Amygdala (tissue), 56 donors: Measurements from ENCODE around the gene RAP2C.
"Not testable (repeated sequence)": the region's sequence is repeated elsewhere in the genome, so short reads cannot be mapped to it uniquely, and the experiment has no call there.

Source experiments
- DNase-seq, 56 donors: peaks; one replicate each; lab custom pipeline; 2025; lab: John Stamatoyannopoulos, UW

Gene RAP2C

DNA sequence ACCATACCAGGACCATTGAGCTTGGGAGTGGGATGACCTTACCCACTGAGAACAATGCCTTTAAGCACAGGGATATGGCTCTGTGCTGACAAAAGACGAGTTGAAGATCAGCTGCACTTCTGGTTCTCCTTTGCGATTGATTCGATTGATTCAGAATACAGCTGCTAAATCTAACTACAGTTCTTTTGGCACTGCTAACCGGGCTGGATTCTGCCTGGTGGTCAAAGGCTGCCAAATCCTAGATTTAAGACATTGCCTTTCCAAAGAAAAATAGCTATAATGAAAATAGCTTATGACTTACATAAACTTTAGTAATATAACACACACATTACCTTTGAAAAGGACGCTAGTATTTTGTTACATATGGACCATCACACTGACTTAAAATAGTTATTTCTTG, 18.3 kb downstream of the RAP2C start:
- DNase-seq: no peak

DNA sequence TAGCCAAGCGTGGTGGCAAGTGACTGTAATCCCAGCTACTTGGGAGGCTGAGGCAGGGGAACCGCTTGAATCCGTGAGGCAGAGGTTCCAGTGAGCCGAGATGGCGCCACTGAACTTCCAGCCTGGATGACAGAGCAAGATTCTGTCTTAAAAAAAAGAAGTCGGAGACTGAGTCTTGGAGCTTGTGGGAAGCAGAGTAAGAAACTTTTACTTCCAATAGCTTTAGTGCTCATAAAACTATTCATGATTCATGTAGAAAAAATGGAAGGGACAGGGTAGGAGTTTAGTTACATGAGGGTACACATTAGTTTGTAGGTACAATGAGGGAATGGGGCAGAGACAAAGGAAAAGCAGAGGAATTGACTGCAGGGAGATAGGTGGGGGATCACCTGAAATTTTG, 19.3 kb downstream of the RAP2C start:
- DNase-seq: no peak

DNA sequence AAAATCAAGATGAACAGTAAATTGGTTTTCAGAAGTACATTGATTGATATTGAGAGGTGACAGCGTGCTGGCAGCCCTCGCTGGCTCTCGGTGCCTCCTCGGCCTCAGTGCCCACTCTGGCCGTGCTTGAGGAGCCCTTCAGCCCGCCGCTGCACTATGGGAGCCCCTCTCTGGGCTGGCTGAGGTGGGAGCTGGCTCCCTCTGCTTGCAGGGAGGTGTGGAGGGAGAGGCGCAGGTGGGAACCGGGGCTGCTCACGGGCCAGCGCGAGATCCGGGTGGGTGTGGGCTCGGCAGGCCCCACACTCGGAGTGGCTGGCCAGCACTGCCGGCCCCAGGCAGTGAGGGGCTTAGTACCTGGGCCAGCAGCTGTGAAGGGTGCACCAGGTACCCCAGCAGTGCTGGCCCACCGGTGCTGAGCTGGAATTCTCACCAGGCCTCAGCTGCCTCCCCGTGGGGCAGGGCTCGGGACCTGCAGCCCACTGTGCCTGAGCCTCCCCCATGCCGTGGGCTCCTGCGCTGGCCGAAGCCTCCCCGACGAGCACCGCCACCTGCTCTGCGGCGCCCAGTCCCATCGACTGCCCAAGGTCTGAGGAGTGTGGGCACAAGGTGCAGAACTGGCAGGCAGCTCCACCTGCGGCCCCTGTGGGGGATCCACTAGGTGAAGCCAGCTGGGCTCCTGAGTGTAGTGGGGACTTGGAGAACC, 25.2 kb downstream of the RAP2C start:
- DNase-seq: no peak

DNA sequence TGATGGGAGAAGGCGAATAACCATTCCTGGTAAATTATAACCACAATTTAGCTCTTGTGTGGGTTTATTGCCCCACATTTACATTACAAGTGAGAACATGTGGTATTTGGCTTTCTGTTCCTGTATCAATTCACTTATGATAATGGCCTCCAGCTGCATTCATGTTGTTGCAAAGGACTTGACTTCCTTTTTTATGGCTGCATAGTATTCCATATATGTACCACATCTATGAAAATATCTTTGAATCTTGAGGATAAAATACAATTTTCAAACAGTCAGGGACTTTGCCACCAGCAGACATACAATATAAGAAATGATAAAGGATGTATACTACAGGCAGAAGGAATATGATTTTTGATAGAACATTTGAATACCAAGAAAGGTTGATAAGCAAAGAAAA, 27.3 kb downstream of the RAP2C start:
- no peak for DNase-seq

DNA sequence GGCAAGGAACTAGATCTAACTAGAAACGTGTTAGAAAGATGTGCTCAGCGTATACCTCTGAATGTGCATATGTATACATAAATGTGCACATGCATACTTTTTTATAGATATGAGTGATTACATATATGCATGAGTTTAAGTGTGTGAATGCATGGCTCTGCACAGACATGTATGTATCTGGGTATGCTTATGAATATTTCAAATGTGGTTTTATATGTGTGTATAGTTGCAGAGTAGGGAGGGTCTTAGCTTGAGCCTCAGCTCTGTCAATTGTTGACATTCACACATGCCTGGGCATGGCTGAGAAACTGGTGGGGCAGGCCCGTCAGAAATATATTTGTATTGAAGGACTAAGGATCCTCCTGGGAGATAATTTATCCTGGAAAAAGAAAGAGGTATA, 31.1 kb downstream of the RAP2C start:
- no peak for DNase-seq

DNA sequence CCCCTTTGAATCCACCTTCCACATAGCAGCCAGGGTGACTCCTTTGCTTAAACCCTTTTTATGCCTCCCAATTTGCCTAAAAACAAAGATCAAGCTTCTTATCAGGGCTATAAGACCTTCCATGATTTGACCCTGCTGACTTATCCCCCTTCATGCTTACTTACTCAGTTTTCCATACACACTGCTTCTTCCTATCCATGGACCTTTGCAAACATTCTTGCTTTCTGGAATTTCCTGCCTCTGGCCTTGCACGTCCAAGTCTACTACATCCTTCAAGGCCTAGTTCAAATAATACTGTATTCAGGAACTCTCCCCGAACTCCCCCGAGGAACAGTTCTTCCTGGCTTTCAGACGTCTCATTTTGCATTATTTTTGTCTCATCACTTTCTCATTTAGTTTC, 31.8 kb downstream of the RAP2C start:
- no peak for DNase-seq

DNA sequence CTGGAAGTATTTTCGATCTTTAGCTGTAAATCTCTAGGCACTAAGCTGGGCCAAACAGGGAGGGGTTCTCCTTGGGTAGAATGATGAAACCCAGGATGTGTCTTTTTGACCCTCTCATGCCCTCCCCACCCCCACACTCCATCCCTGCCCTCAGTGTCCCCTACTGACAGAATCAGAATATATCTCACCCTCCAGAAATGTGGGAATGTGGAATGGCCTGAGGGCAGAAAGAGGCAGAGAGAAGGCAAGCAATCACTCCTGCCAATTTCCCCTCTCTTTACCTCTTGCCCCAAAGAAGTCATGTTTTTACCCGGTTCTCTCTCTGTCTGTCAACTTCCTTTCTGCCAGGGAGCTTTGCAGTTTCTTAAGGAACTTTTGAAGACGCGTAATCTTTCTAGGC, 34.4 kb downstream of the RAP2C start:
- DNase-seq: no peak

DNA sequence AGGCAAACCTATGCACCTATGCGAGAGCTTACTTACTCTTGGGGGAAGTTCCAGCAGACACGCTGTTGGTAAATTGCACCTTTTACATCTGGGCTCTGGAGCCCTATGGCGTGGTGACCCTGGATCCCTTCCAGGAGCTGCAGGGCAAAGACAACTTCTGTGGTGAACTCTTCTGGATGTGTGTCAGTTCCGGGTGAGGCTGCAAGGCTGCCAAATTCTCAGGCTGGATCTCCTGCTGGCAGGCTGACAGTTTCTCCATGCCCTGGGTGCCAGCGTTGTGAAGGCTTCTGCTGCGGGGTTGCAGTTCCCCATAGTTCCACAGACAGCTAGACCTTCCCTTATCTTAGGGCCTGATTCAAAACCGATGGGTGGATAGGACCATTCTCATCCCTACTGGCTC, 37.9 kb downstream of the RAP2C start:
- DNase-seq: peak in 3 of 56 donors; percentile 0 to 1 (median 0)

DNA sequence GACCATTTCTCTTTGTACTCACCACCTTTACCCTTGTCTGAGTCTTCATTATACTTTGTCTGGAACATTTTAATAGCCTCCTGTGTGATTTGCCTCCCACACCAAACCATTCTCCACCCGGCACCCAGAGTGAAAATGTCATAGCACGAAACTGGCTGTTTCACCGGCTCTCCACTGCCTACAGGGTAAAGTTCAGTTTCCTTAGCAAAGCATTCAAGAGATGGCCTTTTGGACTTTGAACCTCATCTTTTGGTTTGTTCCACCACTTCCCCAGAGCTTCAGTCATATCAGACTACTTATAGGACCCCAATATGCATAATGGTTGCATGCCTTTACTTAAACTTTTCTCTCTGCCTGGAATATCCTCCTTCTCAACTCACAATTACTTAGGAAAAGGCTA, 38.3 kb downstream of the RAP2C start:
- no peak for DNase-seq

DNA sequence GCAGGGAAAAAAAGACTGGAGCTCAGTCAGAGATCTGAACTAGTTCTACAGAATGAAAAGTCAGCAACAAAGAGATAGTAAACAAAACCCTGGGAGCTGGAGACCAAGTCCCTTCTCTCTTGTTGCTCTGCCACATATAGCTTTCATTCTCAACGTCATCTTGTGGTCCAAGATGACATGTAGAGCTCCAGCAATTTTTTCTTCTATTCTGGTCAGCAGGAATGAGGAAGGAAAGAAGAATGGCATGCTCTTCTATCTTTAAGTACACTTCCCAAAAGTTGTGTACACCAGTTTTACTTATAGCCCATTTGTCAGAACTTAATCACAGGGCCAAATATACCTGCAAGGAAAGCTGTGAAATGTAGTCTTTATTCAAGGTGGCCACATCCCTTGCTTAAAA, 45.6 kb downstream of the RAP2C start:
- no peak for DNase-seq

DNA sequence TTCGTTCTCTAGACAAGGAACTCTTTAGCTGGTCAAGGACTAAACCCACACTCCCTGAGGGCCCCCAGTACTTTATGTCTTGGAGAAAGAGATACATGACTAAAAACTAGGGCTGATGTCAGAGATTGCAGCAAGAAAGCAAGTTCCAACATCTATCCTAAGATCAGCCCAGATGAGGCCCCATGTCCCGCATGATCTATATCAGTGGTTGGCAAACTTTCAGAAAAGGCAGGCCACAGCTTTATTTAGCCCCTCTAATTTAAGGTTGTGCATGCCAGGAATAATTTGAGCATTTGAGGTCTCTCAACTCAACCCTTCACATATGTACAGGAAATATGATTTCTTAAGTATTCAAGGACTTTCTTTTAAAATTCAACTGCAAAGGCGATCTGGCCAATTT, 47.4 kb downstream of the RAP2C start:
- DNase-seq: no peak

DNA sequence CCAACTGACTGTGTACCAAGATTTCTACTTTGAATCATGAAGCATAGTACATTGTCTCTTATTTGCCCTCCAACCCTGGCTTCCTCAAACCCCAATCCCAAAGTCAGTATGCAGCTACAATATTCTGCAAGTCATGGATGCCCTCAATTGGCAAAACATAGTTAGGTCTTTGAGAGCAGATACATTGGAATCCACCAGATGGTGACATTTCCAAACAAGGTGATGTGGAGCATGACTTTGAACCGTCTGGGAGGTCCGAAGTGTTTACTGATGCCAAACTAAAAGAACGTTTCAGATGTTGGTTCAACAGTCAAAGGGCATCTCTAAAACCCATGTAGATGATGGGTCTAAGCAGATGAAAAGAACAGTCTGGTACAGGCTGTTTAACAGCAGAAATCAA, 47.8 kb downstream of the RAP2C start:
- no peak for DNase-seq

DNA sequence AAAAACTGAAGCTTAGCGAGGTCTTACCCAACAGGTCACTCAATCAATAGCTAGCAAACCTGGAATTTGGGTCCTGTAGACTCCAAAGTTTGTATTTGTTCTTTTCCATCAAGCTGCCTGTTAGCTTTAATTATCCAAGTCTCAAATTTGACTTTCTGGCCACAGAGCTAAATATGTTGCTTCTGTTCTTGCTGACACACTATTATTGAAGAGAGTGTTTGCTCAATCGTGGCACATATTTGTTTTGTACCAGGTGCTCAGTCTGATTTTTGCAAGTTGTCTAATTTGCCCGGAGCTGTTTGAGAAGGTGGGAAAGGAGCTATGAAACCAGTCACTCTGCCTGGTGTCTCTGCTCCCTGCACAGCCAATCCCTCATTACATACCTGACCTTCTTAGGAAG, 49.7 kb downstream of the RAP2C start:
- no peak for DNase-seq

DNA sequence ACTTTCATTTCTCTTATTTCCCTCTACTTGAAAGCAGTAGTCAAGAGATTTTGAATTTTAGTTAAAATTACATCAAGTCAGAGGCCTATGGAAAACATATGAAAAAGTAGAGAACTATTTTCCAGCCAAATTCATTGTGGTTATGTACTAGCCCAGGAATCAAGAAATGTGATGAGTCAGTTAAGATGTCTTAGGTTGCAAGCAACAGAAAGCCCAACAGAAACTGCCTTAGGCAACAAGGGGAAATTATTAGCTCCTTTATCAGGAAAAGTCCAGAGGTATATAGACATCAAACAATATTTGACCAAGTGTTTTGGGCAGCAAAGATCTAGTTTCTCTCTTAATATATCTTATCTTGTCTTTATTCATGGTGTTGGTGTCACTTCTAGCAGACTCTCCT, 53.6 kb downstream of the RAP2C start:
- DNase-seq: no peak

DNA sequence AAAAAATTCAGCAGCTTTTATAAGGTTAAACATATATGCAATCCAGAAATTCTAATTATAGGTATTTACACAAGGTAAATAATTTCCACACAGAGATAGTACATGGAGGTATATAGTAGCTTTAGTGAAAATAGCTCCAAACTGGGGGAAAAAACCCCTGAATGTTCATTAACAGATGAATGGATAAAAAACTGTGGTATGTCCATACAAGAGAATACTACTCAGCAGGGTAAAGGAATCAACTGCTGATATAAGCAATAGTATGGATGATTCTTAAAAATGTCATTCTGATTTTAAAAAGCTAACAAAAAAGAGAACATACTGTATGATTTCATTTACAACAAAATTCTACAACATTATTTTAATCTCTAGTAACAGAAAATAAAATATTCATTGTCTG, 54.2 kb downstream of the RAP2C start:
- no peak for DNase-seq

DNA sequence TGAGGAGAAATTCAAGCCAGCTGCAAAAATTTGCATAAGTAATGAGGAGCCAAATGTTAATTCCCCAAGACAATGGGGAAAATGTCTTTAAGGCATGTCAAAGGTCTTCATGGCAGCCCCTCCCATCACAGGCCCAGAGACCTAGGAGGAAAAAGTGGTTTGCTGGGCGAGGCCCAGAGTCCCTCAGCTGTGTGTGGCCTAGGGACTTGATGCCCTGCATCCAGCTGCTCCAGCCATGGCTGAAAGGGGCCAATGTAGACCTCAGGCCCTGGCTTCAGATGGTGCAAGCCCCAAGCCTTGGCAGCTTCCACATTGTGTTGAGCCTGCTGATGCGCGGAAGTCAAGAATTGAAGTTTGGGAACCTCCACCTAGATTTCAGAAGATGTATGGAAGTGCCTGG, 56.2 kb downstream of the RAP2C start:
- not testable (repeated sequence) for DNase-seq

DNA sequence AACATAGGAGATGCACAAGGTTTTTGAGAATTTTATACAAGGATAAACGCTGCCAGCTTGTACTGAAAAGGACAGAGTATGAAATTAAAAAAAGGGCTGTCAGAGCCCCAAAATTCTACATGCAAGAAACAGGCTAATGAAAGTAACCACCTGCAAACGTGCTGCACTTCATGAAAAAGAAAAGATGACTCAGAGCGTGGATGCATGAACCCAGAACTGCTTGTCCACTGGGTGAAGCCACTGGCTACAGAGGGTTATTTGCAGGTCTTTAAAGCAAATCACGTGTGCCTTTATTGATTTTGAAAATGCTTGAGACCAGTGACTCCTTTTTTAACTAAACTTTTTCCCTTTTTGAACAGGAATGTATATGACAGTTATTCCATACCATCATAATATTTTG, 66.1 kb downstream of the RAP2C start:
- DNase-seq: no peak
